NCI-H187 treated with DMSO at 0.1 percent for 48 hours (cell line): ENCODE data around the gene PTPRS.
"Not testable (repeated sequence)": the region's sequence is repeated elsewhere in the genome, so short reads cannot be mapped to it uniquely, and the experiment has no call there.

ENCODE experiments used
- DNase-seq: peaks from one replicate; lab custom pipeline; 2025; lab: John Stamatoyannopoulos, UW

The PTPRS gene

GRCh38 chr19:5340637-5341447, at the start of gene PTPRS:
Gene PTPRS (minus strand): TSS chr19:5340812. CDS start chr19:5286140, 54,672 bp downstream.
- no peak for DNase-seq

- DNase-seq: no peak
Observed at GRCh38 chr19:5389353-5389752, 48.7 kb upstream of the PTPRS start.

- DNase-seq: no peak
Observed at GRCh38 chr19:5387472-5387871, 46.9 kb upstream of the PTPRS start.

- DNase-seq: no peak
Observed at GRCh38 chr19:5386841-5387240, 46.2 kb upstream of the PTPRS start.

- not testable (repeated sequence) for DNase-seq
Observed at GRCh38 chr19:5381197-5381596, 40.6 kb upstream of the PTPRS start.

GRCh38 chr19:5380215-5380919, 39.8 kb upstream of the PTPRS start:
- no peak for DNase-seq

GRCh38 chr19:5376928-5377327, 36.3 kb upstream of the PTPRS start:
- DNase-seq: no peak

- no peak for DNase-seq
Observed at GRCh38 chr19:5372572-5373200, 32.1 kb upstream of the PTPRS start.

- DNase-seq: no peak
Observed at GRCh38 chr19:5369962-5370367, 29.4 kb upstream of the PTPRS start.

GRCh38 chr19:5369304-5369703, 28.7 kb upstream of the PTPRS start:
- DNase-seq: no peak

GRCh38 chr19:5367530-5368133, 27.0 kb upstream of the PTPRS start:
- no peak for DNase-seq

GRCh38 chr19:5365905-5366304, 25.3 kb upstream of the PTPRS start:
- DNase-seq: no peak

- DNase-seq: no peak
Observed at GRCh38 chr19:5364674-5365073, 24.1 kb upstream of the PTPRS start.

GRCh38 chr19:5361839-5362238, 21.2 kb upstream of the PTPRS start:
- not testable (repeated sequence) for DNase-seq

GRCh38 chr19:5361407-5361806, 20.8 kb upstream of the PTPRS start:
- no peak for DNase-seq

- no peak for DNase-seq
Observed at GRCh38 chr19:5360003-5360780, 19.6 kb upstream of the PTPRS start.

GRCh38 chr19:5358173-5358800, 17.7 kb upstream of the PTPRS start:
- DNase-seq: no peak

GRCh38 chr19:5357584-5357983, 17.0 kb upstream of the PTPRS start:
- DNase-seq: no peak

- no peak for DNase-seq
Observed at GRCh38 chr19:5356918-5357317, 16.3 kb upstream of the PTPRS start.

GRCh38 chr19:5356428-5356827, 15.8 kb upstream of the PTPRS start:
- DNase-seq: no peak

- no peak for DNase-seq
Observed at GRCh38 chr19:5355693-5356092, 15.1 kb upstream of the PTPRS start.
